Peyer's patch (tissue), 4 donors: Measurements from ENCODE around the gene IL31.

ENCODE experiments used
- POLR2A ChIP-seq, 2 donors: fragments of 450-650 bp; IDR thresholded peaks; one replicate each; pipeline ENCODE4 v1.5.1; 2017; ENCODE audit warnings: antibody characterized with exemption in 2 of 2, mild to moderate bottlenecking in 2 of 2, moderate library complexity in 2 of 2
- TF ChIP-seq, protein P1 (sequence below), 6 experiments: fragments of 450-650 bp in 4 of 6; fragments of 200-600 bp in 2 of 6; sonication (generic) in 1 of 6; IDR thresholded peaks; one replicate each; pipeline ENCODE4 v1.5.1; 2017 to 2019; ENCODE audit warnings: antibody characterized with exemption in 6 of 6, mild to moderate bottlenecking in 3 of 6, moderate library complexity in 1 of 6

DNA sequence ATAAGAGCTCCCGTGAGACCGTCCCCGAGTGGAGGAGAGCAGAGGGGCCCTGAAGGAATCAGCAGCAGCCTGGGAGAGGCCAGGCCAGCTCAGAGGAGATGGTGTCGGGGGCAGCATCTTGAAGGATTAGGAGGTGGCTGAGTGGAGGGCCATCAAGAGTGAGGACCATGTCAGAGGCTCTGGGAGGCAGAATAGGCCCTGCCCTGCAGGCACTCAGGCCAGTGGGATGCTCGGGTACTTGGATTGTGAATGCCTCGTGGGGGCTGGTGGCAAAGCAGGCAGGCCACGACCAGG lies 47.7 kb downstream of the IL31 start:
- TF ChIP-seq POLR2A (IDR thresholded peaks at IDR 0.05), result no peak
- TF ChIP-seq, protein P1, sequence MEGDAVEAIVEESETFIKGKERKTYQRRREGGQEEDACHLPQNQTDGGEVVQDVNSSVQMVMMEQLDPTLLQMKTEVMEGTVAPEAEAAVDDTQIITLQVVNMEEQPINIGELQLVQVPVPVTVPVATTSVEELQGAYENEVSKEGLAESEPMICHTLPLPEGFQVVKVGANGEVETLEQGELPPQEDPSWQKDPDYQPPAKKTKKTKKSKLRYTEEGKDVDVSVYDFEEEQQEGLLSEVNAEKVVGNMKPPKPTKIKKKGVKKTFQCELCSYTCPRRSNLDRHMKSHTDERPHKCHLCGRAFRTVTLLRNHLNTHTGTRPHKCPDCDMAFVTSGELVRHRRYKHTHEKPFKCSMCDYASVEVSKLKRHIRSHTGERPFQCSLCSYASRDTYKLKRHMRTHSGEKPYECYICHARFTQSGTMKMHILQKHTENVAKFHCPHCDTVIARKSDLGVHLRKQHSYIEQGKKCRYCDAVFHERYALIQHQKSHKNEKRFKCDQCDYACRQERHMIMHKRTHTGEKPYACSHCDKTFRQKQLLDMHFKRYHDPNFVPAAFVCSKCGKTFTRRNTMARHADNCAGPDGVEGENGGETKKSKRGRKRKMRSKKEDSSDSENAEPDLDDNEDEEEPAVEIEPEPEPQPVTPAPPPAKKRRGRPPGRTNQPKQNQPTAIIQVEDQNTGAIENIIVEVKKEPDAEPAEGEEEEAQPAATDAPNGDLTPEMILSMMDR (IDR thresholded peaks at IDR 0.05), result no peak
